GM19099 (cell line): ENCODE results near the gene MTHFD2L.

Experiments
- POLR2A ChIP-seq: IDR thresholded peaks from 3 replicates; pipeline ENCODE4 v1.6.1; 2011; ENCODE audit warnings: low read depth; ENCODE audit not compliant: insufficient read length; ENCODE audit errors: extremely low read depth

MTHFD2L gene

DNA sequence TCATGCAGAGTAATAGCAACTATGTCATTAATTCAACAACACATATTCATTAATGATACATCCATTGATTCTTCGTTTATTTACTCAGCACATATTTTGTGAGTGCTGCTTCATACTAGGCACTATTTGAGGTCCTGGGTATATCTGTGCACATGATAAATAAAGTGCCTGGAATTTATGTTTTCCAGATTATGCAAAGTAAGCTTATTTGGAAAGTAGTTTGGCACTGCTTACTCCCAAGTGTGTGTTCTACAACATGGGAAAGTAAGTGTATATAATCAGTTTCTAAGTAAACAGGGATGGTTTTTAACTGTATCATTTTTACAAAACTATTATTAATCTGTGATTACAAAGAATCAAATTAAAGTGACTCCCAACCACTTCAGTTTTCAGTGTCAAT is 133.6 kb downstream of the MTHFD2L start:
- no peak for TF ChIP-seq POLR2A

DNA sequence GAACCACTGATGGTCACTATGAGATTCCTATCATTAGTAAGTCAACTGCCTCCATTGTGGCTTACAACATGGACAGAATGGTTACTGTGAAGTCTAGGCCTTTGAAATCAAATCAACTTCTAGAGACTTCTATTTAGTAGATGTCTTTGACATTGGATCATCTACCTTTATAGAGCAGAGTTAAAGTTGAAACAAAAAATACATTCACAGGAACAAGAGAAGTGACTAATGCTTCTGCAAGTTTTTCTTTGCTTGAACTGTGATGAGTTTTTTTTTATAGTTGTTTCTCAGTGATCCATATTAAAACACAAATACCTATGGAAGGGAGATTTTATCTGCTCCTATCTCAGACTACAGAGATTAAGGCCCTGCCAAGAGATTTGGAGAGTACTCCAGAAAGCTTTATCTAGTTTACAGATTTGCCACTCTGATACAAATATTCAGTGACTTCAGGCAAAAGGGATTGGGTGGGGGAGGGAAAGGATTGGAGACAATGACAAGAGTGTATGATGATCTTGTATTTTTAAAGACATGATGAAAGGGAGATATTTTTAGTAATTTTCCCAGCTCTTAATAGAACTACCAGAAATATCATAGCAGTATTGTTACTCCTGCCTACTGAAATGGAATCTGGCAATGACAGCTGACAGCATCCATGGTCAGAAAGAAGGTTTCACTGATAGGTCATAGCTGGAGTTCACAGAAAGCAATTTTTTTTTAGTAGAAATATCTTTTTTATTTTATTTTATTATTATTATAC is 134.4 kb downstream of the MTHFD2L start:
- no peak for TF ChIP-seq POLR2A

DNA sequence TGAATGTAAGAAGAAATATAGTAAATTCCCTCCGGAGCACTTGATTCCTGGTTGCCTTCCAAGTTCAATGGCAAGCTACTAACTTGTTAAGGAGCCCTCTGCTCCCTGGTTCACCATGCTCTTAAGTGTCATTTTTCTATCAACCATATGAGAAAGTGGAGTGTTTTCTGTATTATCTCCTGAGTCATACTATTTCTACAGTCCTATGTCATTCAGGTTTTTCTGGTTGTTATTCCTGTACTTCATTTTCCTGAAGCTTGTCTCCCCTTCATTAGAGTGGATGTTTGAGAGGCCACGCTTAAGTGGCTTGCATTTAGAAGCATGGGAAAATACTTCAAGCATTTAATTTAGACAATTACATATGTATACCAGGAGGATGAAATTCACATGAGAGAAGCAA is 135.6 kb downstream of the MTHFD2L start:
- no peak for TF ChIP-seq POLR2A

DNA sequence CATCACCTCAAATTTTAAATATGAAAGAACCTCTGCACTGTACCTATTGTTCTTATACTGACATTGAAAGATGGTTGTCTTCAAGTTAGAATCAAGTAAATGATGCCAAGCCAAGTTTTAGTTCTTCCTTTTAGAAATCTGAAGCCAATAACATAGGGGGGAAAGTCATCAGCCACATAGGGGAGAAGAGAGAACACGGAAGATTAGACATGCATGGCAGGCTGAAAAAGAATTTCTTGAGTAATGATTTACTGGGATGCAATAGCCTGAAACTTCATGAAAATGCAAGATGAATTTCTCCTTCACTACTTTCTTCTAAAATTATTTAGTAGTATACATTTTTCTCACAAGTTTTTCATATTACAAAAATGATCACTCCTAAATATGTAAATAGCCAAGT is 136.8 kb downstream of the MTHFD2L start:
- TF ChIP-seq POLR2A: no peak

DNA sequence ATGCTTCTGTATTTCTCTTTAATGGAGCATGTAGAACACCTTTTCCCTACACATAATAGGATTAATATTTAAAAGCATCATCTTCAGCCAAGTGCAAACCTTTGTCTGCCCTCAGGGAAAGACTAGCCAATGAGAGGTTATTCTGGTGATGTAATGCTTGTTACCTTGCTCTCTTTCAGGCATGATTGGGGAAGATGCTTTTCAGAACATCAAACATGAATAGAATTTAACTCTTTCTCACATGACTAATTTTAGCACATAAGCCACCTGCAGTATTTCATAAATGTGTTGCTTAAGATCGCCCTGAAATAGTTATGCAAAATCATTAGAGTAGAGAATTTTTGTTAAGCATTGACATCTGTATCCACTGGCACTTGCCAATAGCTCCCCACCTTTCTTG is 139.6 kb downstream of the MTHFD2L start:
- TF ChIP-seq POLR2A: no peak

DNA sequence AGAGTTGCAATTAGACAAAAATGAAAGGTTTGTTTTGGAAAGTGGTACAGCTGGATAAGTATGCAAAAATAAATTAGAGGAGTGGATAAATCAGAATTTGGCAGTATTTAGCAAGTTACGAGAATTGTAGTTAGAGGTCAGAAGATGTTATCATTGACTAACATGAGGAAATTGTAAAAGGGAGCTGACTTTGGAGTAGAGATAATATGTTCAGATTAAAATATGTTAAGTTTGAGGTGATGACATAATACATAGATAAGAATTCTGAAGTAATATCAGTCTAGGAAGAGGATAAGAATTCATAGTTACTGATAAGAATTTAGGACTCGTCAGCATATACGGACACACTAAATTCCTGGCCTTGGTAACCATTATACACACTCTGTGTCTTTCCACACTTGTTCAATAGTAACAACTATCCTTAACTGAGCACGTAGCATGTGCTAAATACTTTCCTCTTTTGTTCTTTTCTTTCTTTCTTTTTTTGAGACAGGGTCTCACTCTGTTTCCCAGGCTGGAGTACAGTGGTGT is 146.2 kb downstream of the MTHFD2L start:
- no peak for TF ChIP-seq POLR2A

DNA sequence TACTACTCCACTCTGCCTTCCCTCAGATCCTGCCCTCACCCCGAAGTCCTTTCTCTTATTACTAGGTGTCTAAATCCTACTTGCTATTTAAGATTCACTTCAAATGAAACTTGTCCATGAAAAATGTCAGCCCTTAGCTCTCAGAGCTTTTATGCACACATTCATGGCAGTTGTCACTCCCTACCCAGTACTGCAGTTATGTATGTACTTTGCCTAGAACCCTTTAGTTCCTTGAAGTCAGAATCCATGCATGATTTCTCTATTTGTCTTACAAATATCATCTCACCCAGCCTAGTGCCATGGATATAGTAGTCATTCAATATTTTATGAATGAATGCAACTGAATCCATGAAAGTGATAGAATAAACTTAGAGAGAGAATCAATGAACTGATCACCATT is 147.1 kb downstream of the MTHFD2L start:
- no peak for TF ChIP-seq POLR2A

DNA sequence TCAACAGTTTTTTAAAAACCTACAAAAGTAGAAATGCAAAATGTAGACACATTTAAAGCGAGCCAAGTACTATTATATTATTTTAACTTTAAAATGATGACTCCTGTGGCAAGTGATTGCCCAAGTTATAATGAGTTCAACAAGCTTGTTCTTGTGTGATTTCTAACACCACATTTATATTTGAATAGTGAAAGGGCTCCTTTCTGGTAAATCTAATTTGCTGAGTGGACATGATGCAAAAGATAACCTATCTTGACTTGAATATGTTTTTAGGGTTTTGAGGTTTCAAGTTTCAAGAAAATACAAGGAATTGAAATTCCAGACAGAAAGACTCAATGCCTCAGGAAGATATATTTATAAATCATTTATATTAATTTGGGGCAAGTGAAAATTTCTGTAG is 149.3 kb downstream of the MTHFD2L start:
- TF ChIP-seq POLR2A: no peak

DNA sequence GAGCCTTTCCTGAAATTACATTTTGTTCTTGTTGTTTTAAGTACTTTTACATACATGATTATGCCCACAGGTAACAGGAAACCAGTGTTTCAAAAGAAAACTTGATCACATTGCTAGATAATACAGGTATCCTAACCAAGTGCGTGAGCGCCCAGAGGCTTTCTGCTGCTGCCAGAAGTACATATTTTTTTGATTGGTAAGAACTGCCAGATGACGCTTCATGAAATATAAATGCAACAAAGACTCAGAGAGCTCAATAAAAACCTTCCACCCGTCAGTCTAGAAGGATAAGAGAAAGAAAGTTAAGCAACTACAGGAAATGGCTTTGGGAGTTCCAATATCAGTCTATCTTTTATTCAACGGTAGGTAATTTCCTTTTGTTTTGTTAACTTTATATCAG is 150.3 kb downstream of the MTHFD2L start, which contains the start of gene EPGN:
EPGN (plus strand) TSS at position 256 of the 400 bp plus-strand sequence; CDS start at position 320, 64 bp downstream.
- TF ChIP-seq POLR2A: no peak

DNA sequence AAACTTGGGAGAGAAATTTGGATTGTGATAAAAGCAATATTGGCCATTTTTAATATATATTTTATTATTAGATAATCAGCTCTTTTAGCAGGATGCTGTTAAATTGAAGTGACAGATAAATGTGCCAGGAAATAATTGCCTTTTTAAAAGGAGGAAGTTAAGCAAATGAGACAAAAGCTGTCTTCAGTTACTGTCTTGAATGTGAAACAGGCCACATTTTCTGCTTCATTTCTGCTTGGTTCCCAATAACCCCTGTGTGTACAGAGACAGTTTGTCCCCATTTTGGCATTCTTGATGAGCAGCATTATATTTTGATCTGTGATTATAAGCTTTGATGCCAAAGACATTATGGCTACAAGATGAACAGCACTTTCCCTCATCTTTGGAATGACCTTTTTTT is 151.3 kb downstream of the MTHFD2L start:
- no peak for TF ChIP-seq POLR2A

DNA sequence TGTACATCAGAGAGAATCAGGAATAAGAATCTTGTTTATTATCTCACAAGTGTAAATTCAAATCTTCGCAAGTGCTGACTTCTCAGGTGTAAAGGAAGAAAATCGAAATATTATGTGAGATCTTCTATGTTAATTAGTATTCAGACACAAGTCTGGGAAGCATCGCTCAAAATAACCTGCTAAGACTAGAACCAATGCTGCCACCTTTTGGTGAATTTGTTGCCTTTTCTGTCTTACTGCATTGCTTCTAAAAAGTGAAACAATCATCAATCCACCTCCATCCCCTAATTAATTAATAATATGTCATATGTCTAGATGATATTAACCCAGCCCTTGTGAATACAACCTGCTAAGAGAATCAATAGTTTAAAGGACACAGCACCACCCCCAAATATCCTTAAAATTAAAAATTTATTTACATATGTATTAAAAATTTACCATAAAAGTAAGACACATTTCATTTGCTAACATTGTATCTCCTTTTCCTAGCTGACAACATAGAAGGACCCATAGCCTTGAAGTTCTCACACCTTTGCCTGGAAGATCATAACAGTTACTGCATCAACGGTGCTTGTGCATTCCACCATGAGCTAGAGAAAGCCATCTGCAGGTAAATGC is 153.9 kb downstream of the MTHFD2L start:
- TF ChIP-seq POLR2A: no peak

DNA sequence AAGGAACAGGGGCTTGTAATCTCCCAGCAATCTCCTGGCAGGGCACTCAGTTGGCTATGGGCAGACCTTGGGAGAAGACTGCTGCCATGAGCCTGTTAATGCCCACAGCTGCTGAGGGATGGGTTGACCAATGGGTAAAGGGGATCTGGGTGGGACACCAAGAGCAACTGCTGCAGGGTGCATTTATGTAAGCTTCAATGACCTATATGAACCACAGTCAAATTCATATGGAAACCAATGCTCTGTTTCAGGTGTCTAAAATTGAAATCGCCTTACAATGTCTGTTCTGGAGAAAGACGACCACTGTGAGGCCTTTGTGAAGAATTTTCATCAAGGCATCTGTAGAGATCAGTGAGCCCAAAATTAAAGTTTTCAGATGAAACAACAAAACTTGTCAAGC is 156.4 kb downstream of the MTHFD2L start:
- TF ChIP-seq POLR2A: no peak

DNA sequence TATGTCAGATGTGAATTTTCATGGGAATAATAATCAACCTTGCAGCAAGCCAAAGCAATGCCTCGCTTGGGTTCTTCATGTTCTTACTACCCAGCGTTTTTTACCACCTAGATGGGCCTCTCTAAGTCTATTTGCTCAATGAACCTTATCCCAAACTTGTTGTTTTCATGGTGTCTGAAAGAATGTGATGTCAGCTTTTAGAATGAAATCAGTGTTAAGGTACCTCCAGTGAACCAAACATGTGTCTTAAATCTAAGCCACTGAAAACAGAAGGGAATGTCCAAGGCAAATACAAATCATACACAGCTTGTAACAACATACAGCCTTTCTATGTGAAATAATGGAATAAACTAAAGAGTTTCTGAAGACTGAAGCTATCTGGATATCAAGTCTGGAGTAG is 157.0 kb downstream of the MTHFD2L start:
- no peak for TF ChIP-seq POLR2A

DNA sequence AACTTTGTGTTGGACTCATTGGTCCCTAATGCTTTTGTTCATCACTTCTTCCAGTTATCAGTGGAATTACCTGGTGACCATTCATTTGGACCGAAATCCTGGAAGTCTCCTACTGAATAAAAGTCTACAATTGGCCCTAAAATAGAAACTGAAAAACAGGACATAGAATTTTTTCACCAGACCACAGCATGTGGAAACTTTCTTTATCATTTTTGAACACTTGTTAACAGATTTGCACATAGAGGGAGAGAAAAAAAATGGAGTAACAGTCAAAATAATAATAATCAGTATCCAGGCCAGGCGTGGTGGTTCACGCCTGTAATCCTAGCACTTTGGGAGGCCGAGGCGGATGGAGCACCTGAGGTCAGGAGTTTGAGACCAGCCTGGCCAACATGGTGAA is 157.5 kb downstream of the MTHFD2L start:
- no peak for TF ChIP-seq POLR2A

DNA sequence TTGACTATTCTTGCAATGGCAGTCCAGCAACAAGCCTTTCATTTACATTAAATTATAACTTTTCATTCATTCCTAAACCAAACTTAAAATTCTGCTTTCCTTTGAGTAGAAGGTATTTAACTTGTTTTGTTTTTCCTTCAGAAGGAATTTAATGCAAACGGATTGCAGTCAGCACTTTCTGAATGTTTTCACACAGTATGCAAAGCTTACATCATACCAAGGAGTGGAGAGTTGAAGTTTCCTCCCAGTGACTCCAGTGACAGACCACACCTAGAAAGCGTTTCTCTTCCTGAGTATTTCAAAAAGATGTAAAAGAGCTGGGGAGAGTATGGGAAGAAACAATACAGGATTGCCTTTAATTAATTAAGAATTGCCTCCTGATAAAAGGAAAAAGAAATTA is 158.5 kb downstream of the MTHFD2L start:
- TF ChIP-seq POLR2A: no peak

DNA sequence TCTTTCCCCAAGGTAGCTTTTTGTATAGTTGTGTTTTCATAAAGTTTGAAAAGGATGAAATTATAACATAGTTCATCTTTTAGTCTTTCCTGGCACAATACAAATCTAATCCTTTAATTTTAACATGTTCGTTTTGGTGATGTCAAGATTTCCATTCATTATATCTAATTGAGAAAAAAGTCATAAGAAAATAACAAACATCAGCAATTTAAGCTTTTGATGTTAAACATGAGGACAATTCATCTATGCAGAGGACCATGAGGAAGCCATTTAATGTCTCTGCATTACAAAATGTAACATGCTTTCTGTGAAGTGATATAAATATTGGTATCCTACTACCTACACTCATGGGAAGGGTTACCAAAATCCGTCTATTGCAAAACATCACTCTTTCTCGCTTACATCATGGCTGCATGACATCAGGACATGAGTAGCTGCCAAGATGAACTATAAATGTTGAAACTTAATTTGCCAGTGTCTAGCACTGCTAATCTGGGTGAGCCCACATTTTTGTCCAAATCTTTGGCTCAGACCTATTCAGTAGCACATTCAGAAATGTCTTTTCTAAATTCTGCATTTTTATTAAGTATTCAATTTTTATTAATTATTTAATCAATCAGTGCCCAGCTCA is 159.8 kb downstream of the MTHFD2L start:
- TF ChIP-seq POLR2A: no peak

DNA sequence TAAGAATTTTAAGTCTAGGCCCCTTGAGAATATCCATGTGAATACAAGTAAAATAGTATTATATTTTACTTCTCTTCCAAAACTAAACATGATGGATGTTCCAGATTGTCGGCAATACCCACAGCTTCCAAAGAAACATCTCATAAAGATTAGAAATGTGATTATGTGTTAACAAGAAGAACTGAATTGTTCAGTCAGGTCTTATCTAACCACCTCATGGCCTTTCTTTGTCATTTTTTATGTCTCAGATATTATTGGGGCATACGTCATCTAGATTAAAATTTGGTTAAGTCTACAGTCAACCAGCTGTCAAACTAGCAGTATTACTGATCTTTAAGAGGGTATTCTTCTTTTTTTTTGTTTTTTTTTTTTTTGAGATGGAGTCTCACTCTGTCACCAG is 160.4 kb downstream of the MTHFD2L start:
- TF ChIP-seq POLR2A: no peak

DNA sequence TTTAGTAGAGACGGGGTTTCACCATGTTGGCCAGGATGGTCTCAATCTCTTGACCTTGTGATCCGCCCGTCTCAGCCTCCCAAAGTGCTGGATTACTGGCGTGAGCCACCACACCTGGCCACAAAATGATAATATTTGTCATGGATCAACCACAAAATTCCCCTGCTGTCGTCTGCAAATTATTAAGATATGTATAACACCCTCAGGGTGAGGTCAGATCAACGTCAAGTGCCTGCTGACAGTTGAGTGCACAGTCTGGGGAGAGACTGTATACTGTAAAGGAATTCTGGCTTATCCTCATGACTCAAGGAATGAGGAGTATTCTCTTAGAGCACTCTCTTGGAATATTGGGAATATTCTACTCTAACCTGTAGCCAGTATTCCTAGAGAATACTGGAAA is 161.6 kb downstream of the MTHFD2L start:
- TF ChIP-seq POLR2A: no peak
